ENCODE results near the gene KXD1.

Gene KXD1

DNA sequence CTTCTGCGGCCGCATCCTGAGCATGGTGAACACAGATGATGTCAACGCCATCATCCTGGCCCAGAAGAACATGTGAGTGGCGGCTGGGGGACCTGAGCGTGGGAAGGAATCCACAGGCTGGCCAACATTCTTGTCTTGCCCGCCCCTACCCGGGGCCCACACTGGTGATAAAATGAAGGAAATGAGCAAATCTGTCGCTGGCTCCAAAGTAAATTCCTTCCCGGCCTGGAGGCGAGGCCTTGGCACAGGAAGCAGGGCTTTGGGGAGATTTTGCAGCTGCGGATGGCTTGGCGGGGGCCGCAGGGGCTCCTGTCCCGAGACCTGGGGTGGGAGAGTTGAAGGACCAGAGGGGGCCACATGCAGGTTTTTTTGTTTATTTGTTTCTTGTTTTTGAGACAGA is 4.4 kb downstream of the KXD1 start:
- no peak for TF ChIP-seq CTCF (IDR thresholded peaks at IDR 0.05; ENCODE audit: insufficient read depth, low read depth, low read length, missing control alignments)
- no peak overlapping the region for H3K4me3 ChIP-seq (ENCODE audit: low read depth, low read length)
- no peak for DNase-seq (ENCODE audit: low read depth)

DNA sequence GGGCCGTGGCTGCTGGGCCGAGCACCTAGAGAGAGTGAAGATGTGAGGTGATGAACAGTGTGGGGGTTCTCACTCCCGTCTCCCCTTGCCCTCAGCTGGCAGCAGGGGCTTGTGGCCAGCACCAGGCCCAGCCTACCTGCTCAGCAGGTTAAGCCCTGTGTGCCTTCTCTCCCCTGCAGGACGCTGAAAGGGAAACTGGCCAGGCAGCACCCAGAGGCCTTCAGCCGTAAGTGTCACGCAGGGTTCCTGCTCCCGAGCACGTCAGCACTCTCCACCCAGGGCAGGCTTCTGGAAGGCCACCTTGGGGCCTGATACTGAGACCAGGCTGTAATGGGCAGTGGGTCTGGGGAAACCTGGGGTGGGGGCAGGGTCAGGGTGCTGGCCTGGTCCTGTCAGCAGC is 9.3 kb downstream of the KXD1 start:
- no peak for TF ChIP-seq CTCF (IDR thresholded peaks at IDR 0.05; ENCODE audit: insufficient read depth, low read depth, low read length, missing control alignments)
- no peak for DNase-seq (ENCODE audit: low read depth)

GRCh38 chr19:18568367-18568766 is 10.7 kb downstream of the KXD1 start:
- no peak for DNase-seq (ENCODE audit: low read depth)
- no peak overlapping the region for H3K4me3 ChIP-seq (ENCODE audit: low read depth, low read length)
- no peak for TF ChIP-seq CTCF (IDR thresholded peaks at IDR 0.05; ENCODE audit: insufficient read depth, low read depth, low read length, missing control alignments)

More for the DNA sequence above, 9.3 kb downstream of the KXD1 start:
- H3K4me3 ChIP-seq (ENCODE audit: low read depth, low read length), result no peak overlapping the region

DNA sequence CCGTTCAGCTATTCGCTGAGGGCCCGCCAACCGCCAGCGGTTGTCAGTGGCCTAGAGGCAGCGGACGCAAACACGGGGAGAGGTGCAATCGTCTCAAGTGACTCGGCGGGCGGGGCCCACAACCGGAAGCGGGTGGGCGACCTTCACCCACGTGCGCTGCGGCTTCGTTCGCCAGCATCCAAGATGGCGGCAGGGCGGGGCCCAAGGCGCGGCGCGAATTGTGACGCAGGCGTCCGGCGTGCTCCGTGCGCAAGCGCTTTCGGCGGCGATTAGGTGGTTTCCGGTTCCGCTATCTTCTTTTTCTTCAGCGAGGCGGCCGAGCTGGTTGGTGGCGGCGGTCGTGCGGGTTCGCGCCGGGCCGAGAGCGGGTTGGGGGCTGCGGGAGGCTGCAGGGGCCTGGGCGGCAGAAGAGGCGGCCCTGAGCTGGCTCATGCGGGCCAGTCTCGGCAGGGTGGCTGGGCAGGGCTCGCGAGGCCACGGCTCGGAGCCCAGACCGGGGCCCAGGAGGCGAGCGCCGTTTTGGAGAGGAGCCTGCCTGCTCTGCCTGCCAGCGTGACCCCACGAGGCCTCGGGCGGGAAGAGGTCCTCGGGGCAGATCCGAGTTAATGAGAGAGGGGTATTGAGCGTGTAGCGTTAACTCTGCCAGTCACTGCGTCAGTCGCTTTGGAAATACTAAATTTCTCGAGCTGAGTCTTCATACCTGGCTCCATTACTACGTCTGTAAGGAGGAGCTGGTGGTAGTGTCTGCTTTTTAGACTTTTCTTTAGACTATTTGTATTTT is 14.1 kb downstream of the KXD1 start, which contains the start of gene UBA52:
TSS of gene UBA52 (plus strand) at position 294 of the 781 bp plus-strand sequence. CDS start 1,444 bp downstream, outside the sequence.
- no peak for TF ChIP-seq CTCF (IDR thresholded peaks at IDR 0.05; ENCODE audit: insufficient read depth, low read depth, low read length, missing control alignments)
- peak; percentile 99 for DNase-seq (ENCODE audit: low read depth)
- H3K4me3 ChIP-seq (ENCODE audit: low read depth, low read length), result peak within 1 kb of the TSS; percentile 100

GRCh38 chr19:18574691-18575291 is 17.1 kb downstream of the KXD1 start:
- DNase-seq (ENCODE audit: low read depth), result no peak
- no peak overlapping the region for H3K4me3 ChIP-seq (ENCODE audit: low read depth, low read length)
- TF ChIP-seq CTCF (IDR thresholded peaks at IDR 0.05; ENCODE audit: insufficient read depth, low read depth, low read length, missing control alignments), result no peak

- DNase-seq (ENCODE audit: low read depth), result peak; percentile 33
These were observed 18.7 kb downstream of the KXD1 start for GRCh38 chr19:18576383-18576782.

More at GRCh38 chr19:18576383-18576782, 18.7 kb downstream of the KXD1 start:
- TF ChIP-seq CTCF (IDR thresholded peaks at IDR 0.05; ENCODE audit: insufficient read depth, low read depth, low read length, missing control alignments), result no peak
- H3K4me3 ChIP-seq (ENCODE audit: low read depth, low read length), result no peak overlapping the region

Data from GM12865 (cell line).